NCI-H69 (cell line): Measurements from ENCODE around the gene ITLN2.
"Not testable (repeated sequence)": the region's sequence is repeated elsewhere in the genome, so short reads cannot be mapped to it uniquely, and the experiment has no call there.

Experiments
- DNase-seq: peaks from one replicate; lab custom pipeline; 2025; lab: John Stamatoyannopoulos, UW

Gene ITLN2

GRCh38 chr1:160953030-160953429, 1.6 kb downstream of the ITLN2 start:
- DNase-seq: no peak

- DNase-seq: no peak
These were observed 2.5 kb downstream of the ITLN2 start for GRCh38 chr1:160952129-160952510.

GRCh38 chr1:160951443-160952128, 3.0 kb downstream of the ITLN2 start:
- peak; percentile 36 for DNase-seq

GRCh38 chr1:160950657-160951056, 4.0 kb downstream of the ITLN2 start:
- DNase-seq: no peak

- DNase-seq: no peak
These were observed 4.7 kb downstream of the ITLN2 start for GRCh38 chr1:160949881-160950280.

GRCh38 chr1:160949216-160949880, 5.3 kb downstream of the ITLN2 start:
- DNase-seq: peak; percentile 8

GRCh38 chr1:160947174-160947759, 7.3 kb downstream of the ITLN2 start:
- not testable (repeated sequence) for DNase-seq

- not testable (repeated sequence) for DNase-seq
These were observed 8.7 kb downstream of the ITLN2 start for GRCh38 chr1:160945881-160946280.

- DNase-seq: no peak
These were observed 9.5 kb downstream of the ITLN2 start for GRCh38 chr1:160945079-160945478.

- peak; percentile 30 for DNase-seq
These were observed 11.7 kb downstream of the ITLN2 start for GRCh38 chr1:160942926-160943325.

- DNase-seq: not testable (repeated sequence)
These were observed 17.9 kb downstream of the ITLN2 start for GRCh38 chr1:160936666-160937065.

GRCh38 chr1:160935527-160936258, 18.9 kb downstream of the ITLN2 start:
- DNase-seq: no peak

GRCh38 chr1:160933305-160933704, 21.3 kb downstream of the ITLN2 start:
- DNase-seq: not testable (repeated sequence)

GRCh38 chr1:160925652-160926244, 28.9 kb downstream of the ITLN2 start:
- DNase-seq: peak; percentile 37

- DNase-seq: no peak
These were observed 29.6 kb downstream of the ITLN2 start for GRCh38 chr1:160924791-160925651.

GRCh38 chr1:160916666-160917065, 37.9 kb downstream of the ITLN2 start:
- no peak for DNase-seq

GRCh38 chr1:160913229-160913628, 41.4 kb downstream of the ITLN2 start:
- DNase-seq: not testable (repeated sequence)

GRCh38 chr1:160911925-160912324, 42.7 kb downstream of the ITLN2 start:
- no peak for DNase-seq

GRCh38 chr1:160911441-160911840, 43.2 kb downstream of the ITLN2 start:
- DNase-seq: no peak

- no peak for DNase-seq
These were observed 44.3 kb downstream of the ITLN2 start for GRCh38 chr1:160910170-160910750.

- no peak for DNase-seq
These were observed 46.6 kb downstream of the ITLN2 start for GRCh38 chr1:160907976-160908375.
